H1 (cell line): ENCODE data around the gene KIDINS220. TPM values are rescaled to one million over a fixed set of nuclear protein-coding genes. Genes with fewer than 3 reads are reported as not detected.

Experiments
- CTCF ChIA-PET: fragments of 300-600 bp; sonication (Branson Sonifier 250); formaldehyde crosslinking; loops from one replicate; lab custom pipeline; 2021; ENCODE audit not compliant: partially characterized antibody; lab: Charles Lee
- POLR2A ChIA-PET: fragments of 300-600 bp; sonication (Branson Sonifier 250); formaldehyde crosslinking; loops from one replicate; lab custom pipeline; 2021; ENCODE audit warnings: inconsistent platforms; ENCODE audit not compliant: partially characterized antibody; lab: Charles Lee
- DNase-seq, 2 experiments: peaks; one replicate each; pipeline versions ENCODE4 v3.0.0 to v3.0.0-alpha.2; 2010 to 2022; ENCODE audit warnings: low spot score in 2 of 2, low read depth in 1 of 2, mixed read lengths in 1 of 2
- FAIRE-seq: peaks from 2 replicates; lab custom pipeline; 2011; peaks lifted over from hg19 to GRCh38; lab: Jason Lieb, UNC
- H2AFZ ChIP-seq: 2 replicates; pipeline ENCODE4 v1.8.1; 2012; ENCODE audit warnings: low read length, inconsistent platforms
- H2AK5ac ChIP-seq: 2 replicates; pipeline ENCODE4 v1.6.1; 2013; ENCODE audit warnings: low read depth, low read length
- H2BK120ac ChIP-seq: replicated peaks from 2 replicates; pipeline ENCODE3; 2013; ENCODE audit warnings: low read depth, low read length, inconsistent platforms
- H2BK12ac ChIP-seq: 2 replicates; pipeline ENCODE4 v1.6.1; 2013; ENCODE audit warnings: low read depth, low read length
- H2BK15ac ChIP-seq: 2 replicates; pipeline ENCODE4 v1.6.1; 2013; ENCODE audit warnings: low read length
- H2BK20ac ChIP-seq: 2 replicates; pipeline ENCODE4 v1.6.1; 2013; ENCODE audit warnings: low read length
- H2BK5ac ChIP-seq: 2 replicates; pipeline ENCODE4 v1.6.1; 2013; ENCODE audit warnings: low read depth, low read length
- H3K14ac ChIP-seq: 2 replicates; pipeline ENCODE4 v1.6.1; 2013; ENCODE audit warnings: inconsistent platforms; ENCODE audit not compliant: insufficient read length
- H3K18ac ChIP-seq: 2 replicates; pipeline ENCODE4 v1.6.1; 2013; ENCODE audit warnings: low read length; ENCODE audit errors: extremely low read depth
- H3K23ac ChIP-seq: 2 replicates; pipeline ENCODE4 v1.6.1; 2013; ENCODE audit warnings: inconsistent platforms; ENCODE audit not compliant: insufficient read length
- H3K23me2 ChIP-seq: 2 replicates; pipeline ENCODE4 v1.6.1; 2013; ENCODE audit warnings: low read depth, low read length
- H3K27ac ChIP-seq: 2 replicates; pipeline ENCODE4 v1.6.1; 2011; ENCODE audit warnings: low read depth, low read length, inconsistent platforms
- H3K27me3 ChIP-seq, 4 experiments: replicated peaks in 1 of 4; 1 replicate in 1 of 4; 2 replicates in 3 of 4; pipeline versions ENCODE4 v1.6.1 to v1.8.1; 2011 to 2013; ENCODE audit warnings: low read length in 3 of 4, mild to moderate bottlenecking in 3 of 4, inconsistent platforms in 2 of 4, mixed read lengths in 2 of 4, moderate library complexity in 1 of 4; ENCODE audit not compliant: control insufficient read depth in 3 of 4, insufficient read depth in 3 of 4; ENCODE audit errors: extremely low read depth in 1 of 4
- H3K36me3 ChIP-seq, 4 experiments: 2 replicates each; pipeline versions ENCODE4 v1.6.1 to v1.8.1; 2011 to 2013; ENCODE audit warnings: mild to moderate bottlenecking in 4 of 4, low read length in 3 of 4, moderate library complexity in 2 of 4, control low read depth in 1 of 4, inconsistent platforms in 1 of 4; ENCODE audit not compliant: insufficient read depth in 4 of 4, control insufficient read depth in 2 of 4
- H3K4ac ChIP-seq: replicated peaks from 2 replicates; pipeline ENCODE3; 2013; ENCODE audit warnings: low read length, low read depth, mixed read lengths, inconsistent platforms; ENCODE audit not compliant: insufficient read length
- H3K4me1 ChIP-seq, 4 experiments: replicated peaks in 1 of 4; 1 replicate in 1 of 4; 2 replicates in 3 of 4; pipeline versions ENCODE4 v1.6.1 to v1.8.1; 2011 to 2013; ENCODE audit warnings: low read length in 3 of 4, inconsistent platforms in 2 of 4, mixed read lengths in 1 of 4; ENCODE audit not compliant: insufficient read depth in 4 of 4, control insufficient read depth in 3 of 4
- H3K4me2 ChIP-seq, 2 experiments: 2 replicates each; pipeline versions ENCODE4 v1.6.1 to v1.8.1; 2011 to 2013; ENCODE audit warnings: low read depth in 2 of 2, low read length in 2 of 2, control low read depth in 1 of 2, inconsistent platforms in 1 of 2, mild to moderate bottlenecking in 1 of 2; ENCODE audit not compliant: insufficient read depth in 1 of 2
- H3K4me3 ChIP-seq, 4 experiments: fragments of 200-600, 300-600 bp in 1 of 4; sonication (generic), shearing (Covaris generic), sonication (Bioruptor Twin) in 1 of 4; 2 replicates each; pipeline versions ENCODE4 v1.5.1 to v1.8.1; 2011 to 2016; ENCODE audit warnings: low read length in 4 of 4, low read depth in 3 of 4, control low read depth in 2 of 4, inconsistent platforms in 2 of 4, mild to moderate bottlenecking in 2 of 4, mixed read lengths in 1 of 4, moderate library complexity in 1 of 4; ENCODE audit not compliant: insufficient read depth in 2 of 4; ENCODE audit errors: extremely low read depth in 1 of 4
- H3K56ac ChIP-seq: replicated peaks from 2 replicates; pipeline ENCODE3; 2013; ENCODE audit warnings: low read depth, mild to moderate bottlenecking, mixed read lengths, low read length, inconsistent platforms; ENCODE audit not compliant: insufficient read length
- H3K79me1 ChIP-seq: 2 replicates; pipeline ENCODE4 v1.6.1; 2013; ENCODE audit warnings: low read depth, low read length, control low read depth
- H3K79me2 ChIP-seq, 2 experiments: 2 replicates each; pipeline versions ENCODE4 v1.6.1 to v1.8.1; 2012 to 2013; ENCODE audit warnings: low read length in 2 of 2, mild to moderate bottlenecking in 2 of 2, inconsistent platforms in 1 of 2; ENCODE audit not compliant: insufficient read depth in 2 of 2, control insufficient read depth in 1 of 2
- H3K9ac ChIP-seq, 4 experiments: replicated peaks in 1 of 4; 1 replicate in 1 of 4; 2 replicates in 3 of 4; pipeline versions ENCODE4 v1.6.1 to v1.8.1; 2011 to 2013; ENCODE audit warnings: low read depth in 3 of 4, low read length in 3 of 4, control low read depth in 2 of 4, mild to moderate bottlenecking in 2 of 4, moderate library complexity in 2 of 4, inconsistent platforms in 1 of 4; ENCODE audit errors: extremely low read depth in 1 of 4
- H3K9me3 ChIP-seq, 2 experiments: 2 replicates each; pipeline versions ENCODE4 v1.6.1 to v1.8.1; 2012 to 2013; ENCODE audit warnings: mild to moderate bottlenecking in 2 of 2, moderate library complexity in 2 of 2, control low read depth in 1 of 2, inconsistent platforms in 1 of 2, low read depth in 1 of 2, low read length in 1 of 2, mixed read lengths in 1 of 2; ENCODE audit not compliant: insufficient read depth in 2 of 2
- H4K20me1 ChIP-seq, 2 experiments: replicated peaks in 1 of 2; 2 replicates each; pipeline versions ENCODE3 to v1.8.1; 2011 to 2013; ENCODE audit warnings: inconsistent platforms in 2 of 2, low read length in 2 of 2, mild to moderate bottlenecking in 1 of 2; ENCODE audit not compliant: insufficient read depth in 2 of 2, control insufficient read depth in 1 of 2
- H4K5ac ChIP-seq: 2 replicates; pipeline ENCODE4 v1.6.1; 2013; ENCODE audit warnings: low read length, low read depth, mixed read lengths, inconsistent platforms; ENCODE audit not compliant: insufficient read length
- H4K8ac ChIP-seq: 2 replicates; pipeline ENCODE4 v1.8.0; 2013; ENCODE audit warnings: mild to moderate bottlenecking, moderate library complexity, low read length, inconsistent platforms; ENCODE audit not compliant: insufficient read depth; ENCODE audit errors: extremely low read depth
- H4K91ac ChIP-seq: replicated peaks from 2 replicates; pipeline ENCODE3; 2013; ENCODE audit warnings: low read length, mixed read lengths, inconsistent platforms; ENCODE audit not compliant: insufficient read length
- NRF1 ChIP-seq: IDR thresholded peaks from 2 replicates; pipeline ENCODE4 v1.6.1; 2011; ENCODE audit warnings: mild to moderate bottlenecking, low read depth, low read length, improper control_type of control experiment
- RBBP5 ChIP-seq: IDR thresholded peaks from 2 replicates; pipeline ENCODE4 v1.7.1; 2012; ENCODE audit warnings: low read depth, mild to moderate bottlenecking, inconsistent platforms, low read length, moderate library complexity, borderline replicate concordance
- RFX5 ChIP-seq: IDR thresholded peaks from 2 replicates; pipeline ENCODE4 v1.6.1; 2011; ENCODE audit warnings: low read depth, low read length, improper control_type of control experiment, borderline replicate concordance
- WGBS, 2 experiments: shearing (Covaris generic) in 1 of 2; methylation state at CpG; one replicate each; pipeline versions ENCODE4 v1.1.6 to v1.1.7; 2013 to 2015; ENCODE audit warnings: low lambda C conversion rate in 2 of 2, mixed read lengths in 2 of 2, inconsistent platforms in 1 of 2, low coverage in 1 of 2, missing lambda C conversion rate in 1 of 2; ENCODE audit not compliant: insufficient replicate concordance in 2 of 2, insufficient coverage in 1 of 2, insufficient read length in 1 of 2; ENCODE audit errors: extremely low coverage in 1 of 2, missing lambda C conversion rate in 1 of 2; 5-methylcytosine and 5-hydroxymethylcytosine counted together
- polyA plus RNA-seq, 7 experiments: library from polyadenylated mRNA; depleted of rRNA in 3 of 7; stranded (reverse) in 5 of 7; unstranded in 2 of 7; fragments of >200 nt in 5 of 7; fragments of 200-250 nt in 2 of 7; gene quantifications; 1 replicate in 5 of 7; 2 replicates in 1 of 7; 4 replicates in 1 of 7; pipeline versions ENCODE4 v1.2.1 to v1.2.3, GENCODE V29; 2011 to 2013; ENCODE audit warnings: missing spikeins in 2 of 7, mixed read lengths in 2 of 7
- total RNA-seq: library from RNA; stranded (reverse); fragmentation: NEBNext Ultra II Directional; extraction: Animal tissue kit (Norgen Biotek cat#: 25700); gene quantifications from 2 replicates; pipeline ENCODE4 v1.2.1, GENCODE V29; 2021

KIDINS220 gene
- total and polyA plus RNA-seq, 2 of the 8 experiments (the other 6 are each of a cell fraction or from before 2014, with no cell fraction given): 21.2 to 27.1 TPM

DNA sequence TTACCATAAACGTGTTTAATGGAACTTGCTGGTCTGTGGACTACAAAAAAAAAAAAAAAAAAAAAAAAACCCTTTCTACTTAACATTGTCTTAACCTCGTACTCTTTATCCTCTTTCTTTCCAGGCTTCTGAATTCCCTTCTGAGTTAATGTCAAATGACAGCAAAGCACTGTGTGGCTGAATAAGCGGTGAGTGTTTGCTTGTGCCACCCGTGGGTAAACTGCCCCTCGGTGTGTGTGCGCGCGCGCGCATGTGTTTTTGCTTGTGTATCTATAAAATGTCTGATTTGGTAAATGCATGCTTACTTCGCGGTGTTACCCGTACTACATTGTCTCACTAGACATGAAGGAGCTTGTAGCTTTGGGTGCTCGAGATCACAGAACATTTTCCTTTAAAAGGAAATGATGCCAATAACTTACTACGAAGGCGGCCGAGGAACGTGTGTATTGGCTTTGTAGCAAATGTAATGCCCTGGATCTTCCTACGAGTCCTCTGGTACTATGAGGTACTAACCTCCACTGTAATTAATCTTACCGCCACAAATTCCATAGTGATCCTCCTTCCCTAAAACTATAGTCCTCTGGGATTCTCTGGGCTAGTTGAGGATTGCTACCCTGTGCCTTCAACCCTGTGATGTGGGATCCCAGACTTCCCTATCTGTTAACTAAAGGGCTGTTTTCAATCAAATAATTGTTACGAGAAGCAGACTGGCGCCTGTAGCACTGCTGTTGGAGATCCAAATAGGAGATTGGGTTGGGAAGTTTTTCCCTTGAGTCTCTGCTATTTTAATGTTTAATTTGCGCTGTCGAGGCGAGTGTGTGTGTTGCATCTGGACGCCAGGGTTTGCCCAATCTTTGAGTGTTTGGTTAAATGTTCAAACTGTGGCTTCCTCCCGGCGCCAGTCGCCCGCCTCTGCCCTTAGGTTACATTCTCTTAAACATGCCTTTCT lies 154.4 kb downstream of the KIDINS220 start:
- H3K4me3 ChIP-seq: peak overlapping the region; percentile 79 to 93 (median 89)
- H3K23me2 ChIP-seq: peaks cover 27% of the 10 kb centered on the region
- no peak overlapping the region for H2AK5ac ChIP-seq
- no peak overlapping the region for H4K5ac ChIP-seq
- no peak overlapping the region for H2BK15ac ChIP-seq
- FAIRE-seq: no peak
- no peak overlapping the region for H2AFZ ChIP-seq
- no peak overlapping the region for H2BK20ac ChIP-seq
- no peak overlapping the region for H3K4ac ChIP-seq
- no peak overlapping the region for H4K91ac ChIP-seq
- POLR2A ChIA-PET: interaction anchor here (0.5 to 4.1 kb wide), 14 partner anchors 8 to 1247 kb away, joined by 3 to 23 read pairs (median 6); no protein-coding TSS in a partner anchor
- H3K4me2 ChIP-seq: peak overlapping the region; percentile 90 to 97
- no peak overlapping the region for H3K27ac ChIP-seq
- H3K9ac ChIP-seq: peak overlapping the region; percentile 55 to 78 (median 65); a peak in 6 of 7 replicates
- TF ChIP-seq NRF1 (no peak), RFX5 (0 out of 2 replicates have a peak, but pooled peaks have one; percentile 12), RBBP5 (0 out of 2 replicates have a peak, but pooled peaks have one; percentile 6)
- H4K8ac ChIP-seq: no peak overlapping the region
- peaks cover 10 to 11% of the 10 kb centered on the region in 2 experiments for H4K20me1 ChIP-seq
- peaks cover 0 to 31% (median 18%) of the 10 kb centered on the region in 4 experiments; a peak in 5 of 7 replicates for H3K27me3 ChIP-seq
- no peak overlapping the region for H3K14ac ChIP-seq
- no peaks in the 10 kb centered on the region for H3K79me1 ChIP-seq
- H3K36me3 ChIP-seq: peaks cover 0 to 7% (median 0%) of the 10 kb centered on the region in 4 experiments; a peak in 2 of 8 replicates
- no peak overlapping the region for H2BK5ac ChIP-seq
- H3K23ac ChIP-seq: no peak overlapping the region
- CTCF ChIA-PET: interaction anchor here (0.8 to 1.4 kb wide), 2 partner anchors 157 to 161 kb away, joined by 3 to 4 read pairs; no protein-coding TSS in a partner anchor
- H2BK120ac ChIP-seq: no peak overlapping the region
- peaks cover 2 to 21% (median 12%) of the 10 kb centered on the region in 4 experiments for H3K4me1 ChIP-seq
- WGBS, 2 experiments: 8% methylated on average over 30 of the region's 30 CpGs; no CpG with 5 or more reads in 1 of the 2 experiments
- DNase-seq: no peak
- no peaks in the 10 kb centered on the region for H3K9me3 ChIP-seq
- no peak overlapping the region for H3K56ac ChIP-seq
- peaks cover 3 to 17% of the 10 kb centered on the region in 2 experiments; a peak in 3 of 4 replicates for H3K79me2 ChIP-seq
- peak overlapping the region; percentile 28; the same call in 1 of the 2 replicates for H3K18ac ChIP-seq
- H2BK12ac ChIP-seq: no peak overlapping the region
